SKM-1 treated with dmso at 0.1 percent for 144 hours (cell line): ENCODE measurements around the gene ARSH.
"Not testable (repeated sequence)": the region's sequence is repeated elsewhere in the genome, so short reads cannot be mapped to it uniquely, and the experiment has no call there.

Experiments
- DNase-seq: peaks from one replicate; lab custom pipeline; 2025; ENCODE audit not compliant: unreplicated experiment; lab: John Stamatoyannopoulos, UW

ARSH gene

GRCh38 chrX:3006495-3006894, at the start of gene ARSH:
Gene ARSH (plus strand): TSS chrX:3006546. CDS start chrX:3006613, 67 bp downstream.
- no peak for DNase-seq

- no peak for DNase-seq
Measured at GRCh38 chrX:2958199-2958598, 48.1 kb upstream of the ARSH start.

GRCh38 chrX:2960861-2961515, 45.4 kb upstream of the ARSH start:
- no peak for DNase-seq

GRCh38 chrX:2962381-2962780, 44.0 kb upstream of the ARSH start:
- DNase-seq = no peak

- DNase-seq = not testable (repeated sequence)
Measured at GRCh38 chrX:2963449-2963848, 42.9 kb upstream of the ARSH start.

GRCh38 chrX:2963992-2964794, 42.2 kb upstream of the ARSH start:
- DNase-seq = not testable (repeated sequence)

- DNase-seq = no peak
Measured at GRCh38 chrX:2965965-2966364, 40.4 kb upstream of the ARSH start.

- no peak for DNase-seq
Measured at GRCh38 chrX:2967012-2967411, 39.3 kb upstream of the ARSH start.

- no peak for DNase-seq
Measured at GRCh38 chrX:2967584-2967983, 38.8 kb upstream of the ARSH start.

- DNase-seq = no peak
Measured at GRCh38 chrX:2967998-2968909, 38.1 kb upstream of the ARSH start.

GRCh38 chrX:2969021-2969420, 37.3 kb upstream of the ARSH start:
- no peak for DNase-seq

- DNase-seq = no peak
Measured at GRCh38 chrX:2972391-2972790, 34.0 kb upstream of the ARSH start.

GRCh38 chrX:2974961-2975360, 31.4 kb upstream of the ARSH start:
- DNase-seq = no peak

GRCh38 chrX:2978639-2979038, 27.7 kb upstream of the ARSH start:
- not testable (repeated sequence) for DNase-seq

- no peak for DNase-seq
Measured at GRCh38 chrX:2984342-2984741, 22.0 kb upstream of the ARSH start.

GRCh38 chrX:2989565-2989964, 16.8 kb upstream of the ARSH start:
- DNase-seq = no peak

- no peak for DNase-seq
Measured at GRCh38 chrX:3010532-3010931, 4.2 kb downstream of the ARSH start.

- no peak for DNase-seq
Measured at GRCh38 chrX:3017492-3017891, 11.1 kb downstream of the ARSH start.

GRCh38 chrX:3024176-3024575, 17.8 kb downstream of the ARSH start:
- no peak for DNase-seq

- no peak for DNase-seq
Measured at GRCh38 chrX:3026074-3026815, 19.9 kb downstream of the ARSH start.

GRCh38 chrX:3029129-3029528, 22.8 kb downstream of the ARSH start:
- no peak for DNase-seq
